GM18526 (cell line): Measurements from ENCODE around the gene TMPRSS13.

ENCODE experiments used
- POLR2A ChIP-seq: IDR thresholded peaks from 3 replicates; pipeline ENCODE4 v1.6.1; 2011; ENCODE audit not compliant: insufficient read length; ENCODE audit errors: extremely low read depth

TMPRSS13 gene

GRCh38 chr11:117933930-117934329, 4.7 kb upstream of the TMPRSS13 start:
- TF ChIP-seq POLR2A: no peak

GRCh38 chr11:117933475-117933874, 4.3 kb upstream of the TMPRSS13 start:
- TF ChIP-seq POLR2A: no peak

GRCh38 chr11:117932947-117933346, 3.7 kb upstream of the TMPRSS13 start:
- TF ChIP-seq POLR2A: no peak

GRCh38 chr11:117932426-117932825, 3.2 kb upstream of the TMPRSS13 start:
- no peak for TF ChIP-seq POLR2A

- no peak for TF ChIP-seq POLR2A
Measured at GRCh38 chr11:117931971-117932370, 2.8 kb upstream of the TMPRSS13 start.

- no peak for TF ChIP-seq POLR2A
Measured at GRCh38 chr11:117931331-117931950, 2.2 kb upstream of the TMPRSS13 start.

- TF ChIP-seq POLR2A: no peak
Measured at GRCh38 chr11:117930668-117931330, 1.6 kb upstream of the TMPRSS13 start.

GRCh38 chr11:117929916-117930570, 841 bp upstream of the TMPRSS13 start:
- TF ChIP-seq POLR2A: no peak

GRCh38 chr11:117928446-117929141, 608 bp downstream of the TMPRSS13 start:
- TF ChIP-seq POLR2A: no peak

- no peak for TF ChIP-seq POLR2A
Measured at GRCh38 chr11:117927926-117928325, 1.3 kb downstream of the TMPRSS13 start.

- no peak for TF ChIP-seq POLR2A
Measured at GRCh38 chr11:117925198-117925925, 3.8 kb downstream of the TMPRSS13 start.

- TF ChIP-seq POLR2A: no peak
Measured at GRCh38 chr11:117924631-117925170, 4.5 kb downstream of the TMPRSS13 start.

GRCh38 chr11:117923773-117924172, 5.4 kb downstream of the TMPRSS13 start:
- TF ChIP-seq POLR2A: no peak

- no peak for TF ChIP-seq POLR2A
Measured at GRCh38 chr11:117923275-117923674, 5.9 kb downstream of the TMPRSS13 start.

GRCh38 chr11:117921893-117922292, 7.3 kb downstream of the TMPRSS13 start:
- no peak for TF ChIP-seq POLR2A
